HG03520 (cell line): ENCODE data around the gene OPN1MW2.
A peak's percentile ranks its signal among the peaks of the same experiment; 100 is the strongest.
"Not testable (repeated sequence)": the region's sequence is repeated elsewhere in the genome, so short reads cannot be mapped to it uniquely, and the experiment has no call there.

Experiments used
- ATAC-seq: cut with Tn5 transposase; IDR thresholded peaks from one replicate; pipeline ENCODE4 v1.9.1; 2021; ENCODE audit warnings: mild to moderate bottlenecking, moderate library complexity; ENCODE audit not compliant: unreplicated experiment

The OPN1MW2 gene

DNA sequence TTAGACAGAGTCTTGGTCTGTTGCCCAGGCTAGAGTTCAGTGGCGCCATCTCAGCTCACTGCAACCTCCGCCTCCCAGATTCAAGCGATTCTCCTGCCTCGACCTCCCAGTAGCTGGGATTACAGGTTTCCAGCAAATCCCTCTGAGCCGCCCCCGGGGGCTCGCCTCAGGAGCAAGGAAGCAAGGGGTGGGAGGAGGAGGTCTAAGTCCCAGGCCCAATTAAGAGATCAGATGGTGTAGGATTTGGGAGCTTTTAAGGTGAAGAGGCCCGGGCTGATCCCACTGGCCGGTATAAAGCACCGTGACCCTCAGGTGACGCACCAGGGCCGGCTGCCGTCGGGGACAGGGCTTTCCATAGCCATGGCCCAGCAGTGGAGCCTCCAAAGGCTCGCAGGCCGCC is at the start of gene OPN1MW2:
TSS of gene OPN1MW2 (plus strand) at position 301 of the 400 bp plus-strand sequence. CDS start at position 361, 60 bp downstream.
- not testable (repeated sequence) for ATAC-seq

DNA sequence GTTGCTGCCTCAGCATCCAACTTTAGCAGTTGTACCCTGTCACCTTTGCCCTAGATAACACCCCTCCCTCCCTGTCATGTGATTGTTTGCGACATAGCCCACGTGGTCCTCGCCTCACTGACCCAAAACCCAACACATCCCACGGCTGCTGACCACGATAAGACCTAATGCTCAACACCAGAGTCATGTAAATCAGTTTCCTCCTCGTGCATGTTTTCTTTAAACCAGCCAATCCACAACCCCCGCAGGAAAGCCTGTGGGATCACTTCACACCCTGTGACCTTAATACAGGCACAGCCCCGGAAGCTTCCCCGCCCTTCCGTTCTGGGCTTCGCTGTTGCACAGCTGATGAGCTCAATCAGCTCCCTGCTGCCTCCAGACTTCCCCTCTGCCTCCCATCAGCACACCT is 47.0 kb upstream of the OPN1MW2 start:
- peak; percentile 72 for ATAC-seq

DNA sequence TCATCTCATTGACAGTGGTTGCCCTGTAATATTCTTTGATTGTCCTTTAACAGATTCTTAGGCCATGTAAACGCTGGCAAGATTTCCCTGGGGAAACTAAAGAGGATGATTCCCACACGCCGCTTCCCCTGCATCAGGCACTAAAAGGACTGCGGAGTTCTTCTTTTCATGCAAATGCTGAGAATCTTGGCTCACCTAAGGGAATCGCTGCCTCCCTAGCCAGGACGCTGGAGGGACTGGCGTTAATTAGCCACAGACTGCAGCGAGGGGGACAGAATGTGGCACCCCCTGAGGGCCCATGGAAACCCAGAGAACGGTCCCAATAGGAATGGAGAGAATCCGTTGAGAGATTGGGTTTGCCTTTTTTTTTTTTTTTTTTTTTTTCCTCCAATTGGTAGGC is 45.2 kb upstream of the OPN1MW2 start:
- not testable (repeated sequence) for ATAC-seq

DNA sequence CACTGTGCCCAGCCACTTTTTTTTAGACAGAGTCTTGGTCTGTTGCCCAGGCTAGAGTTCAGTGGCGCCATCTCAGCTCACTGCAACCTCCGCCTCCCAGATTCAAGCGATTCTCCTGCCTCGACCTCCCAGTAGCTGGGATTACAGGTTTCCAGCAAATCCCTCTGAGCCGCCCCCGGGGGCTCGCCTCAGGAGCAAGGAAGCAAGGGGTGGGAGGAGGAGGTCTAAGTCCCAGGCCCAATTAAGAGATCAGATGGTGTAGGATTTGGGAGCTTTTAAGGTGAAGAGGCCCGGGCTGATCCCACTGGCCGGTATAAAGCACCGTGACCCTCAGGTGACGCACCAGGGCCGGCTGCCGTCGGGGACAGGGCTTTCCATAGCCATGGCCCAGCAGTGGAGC is 37.3 kb upstream of the OPN1MW2 start, which contains the start of gene OPN1MW:
TSS of gene OPN1MW (plus strand) at position 301 of the 400 bp plus-strand sequence. CDS start at position 383, 82 bp downstream.
- not testable (repeated sequence) for ATAC-seq

DNA sequence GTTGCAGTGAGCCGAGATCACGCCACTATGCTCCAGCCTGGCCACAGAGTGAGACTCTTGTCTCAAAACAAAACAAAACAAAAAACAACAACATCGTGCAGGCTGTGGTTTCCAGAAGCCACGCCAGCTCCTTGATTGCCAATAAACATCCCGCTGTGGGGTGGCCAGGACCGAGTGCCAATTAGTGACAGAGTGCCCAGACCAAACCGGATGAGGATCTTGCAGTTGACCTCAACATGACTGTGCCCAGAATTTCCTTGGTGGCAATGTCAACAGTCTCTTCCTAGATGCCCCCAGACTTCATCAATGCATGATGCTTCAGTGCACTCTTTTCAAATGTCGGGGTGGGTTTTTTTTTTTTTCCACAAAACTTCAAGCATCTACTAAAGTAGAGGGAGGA is 35.8 kb upstream of the OPN1MW2 start:
- ATAC-seq: not testable (repeated sequence)

DNA sequence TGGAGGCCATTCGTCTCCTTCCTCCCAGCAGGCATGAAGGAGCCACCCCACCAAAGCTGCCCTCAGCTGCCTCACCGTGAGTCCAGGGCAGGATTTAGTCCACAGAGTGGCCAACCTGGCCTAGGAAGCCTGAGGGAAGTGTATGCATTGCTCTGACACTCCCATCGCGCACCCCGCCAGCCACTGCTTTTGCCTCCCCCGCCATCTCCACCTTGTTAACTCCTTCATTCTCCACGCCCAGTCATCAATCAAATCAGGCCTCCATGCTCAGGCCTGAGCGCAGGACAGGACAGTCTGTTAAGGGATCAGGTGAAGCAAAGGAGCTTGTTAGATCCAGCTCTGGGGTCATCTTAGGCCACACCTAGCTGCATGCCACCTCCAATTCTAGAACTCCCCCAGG is 26.7 kb upstream of the OPN1MW2 start:
- ATAC-seq: not testable (repeated sequence)

DNA sequence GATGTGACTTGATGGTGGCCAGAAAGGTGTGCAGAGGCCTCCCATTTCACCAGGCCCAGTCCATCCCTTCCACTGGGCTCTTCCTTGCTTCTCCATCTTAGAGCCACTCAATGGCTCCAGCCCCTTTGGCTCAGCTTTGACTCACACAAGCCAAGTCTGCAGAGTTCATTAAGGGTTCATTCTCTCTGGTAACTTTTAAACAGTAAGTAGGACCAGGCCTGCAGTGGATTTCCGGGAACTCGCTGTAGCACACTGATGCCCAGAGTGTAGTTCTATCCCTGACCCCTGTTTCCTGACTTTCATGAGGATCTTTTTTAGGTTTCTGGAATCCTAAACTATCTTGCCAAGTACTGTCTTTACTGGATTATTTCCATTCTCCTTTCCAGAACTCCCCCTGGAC is 25.2 kb upstream of the OPN1MW2 start:
- not testable (repeated sequence) for ATAC-seq

DNA sequence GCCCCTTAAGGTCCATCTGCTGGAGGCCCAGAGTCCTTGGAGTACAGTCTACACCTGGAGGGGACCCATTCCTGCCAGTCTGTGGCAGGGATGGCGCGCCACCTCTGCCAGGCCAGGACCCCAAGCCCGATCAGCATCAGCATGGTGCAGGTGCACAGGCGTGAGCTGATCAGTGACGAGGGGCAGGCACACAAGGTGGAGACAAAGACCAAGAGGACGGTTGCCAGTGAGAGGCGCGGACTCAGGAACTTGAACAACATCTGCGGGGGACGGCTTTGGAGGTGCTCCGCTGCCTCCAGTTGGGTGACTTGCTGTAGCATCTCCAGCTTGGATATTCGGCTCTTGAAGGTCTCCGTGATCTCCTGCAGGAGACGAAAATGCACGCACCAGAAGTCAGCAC is 23.1 kb upstream of the OPN1MW2 start:
- ATAC-seq: not testable (repeated sequence)

DNA sequence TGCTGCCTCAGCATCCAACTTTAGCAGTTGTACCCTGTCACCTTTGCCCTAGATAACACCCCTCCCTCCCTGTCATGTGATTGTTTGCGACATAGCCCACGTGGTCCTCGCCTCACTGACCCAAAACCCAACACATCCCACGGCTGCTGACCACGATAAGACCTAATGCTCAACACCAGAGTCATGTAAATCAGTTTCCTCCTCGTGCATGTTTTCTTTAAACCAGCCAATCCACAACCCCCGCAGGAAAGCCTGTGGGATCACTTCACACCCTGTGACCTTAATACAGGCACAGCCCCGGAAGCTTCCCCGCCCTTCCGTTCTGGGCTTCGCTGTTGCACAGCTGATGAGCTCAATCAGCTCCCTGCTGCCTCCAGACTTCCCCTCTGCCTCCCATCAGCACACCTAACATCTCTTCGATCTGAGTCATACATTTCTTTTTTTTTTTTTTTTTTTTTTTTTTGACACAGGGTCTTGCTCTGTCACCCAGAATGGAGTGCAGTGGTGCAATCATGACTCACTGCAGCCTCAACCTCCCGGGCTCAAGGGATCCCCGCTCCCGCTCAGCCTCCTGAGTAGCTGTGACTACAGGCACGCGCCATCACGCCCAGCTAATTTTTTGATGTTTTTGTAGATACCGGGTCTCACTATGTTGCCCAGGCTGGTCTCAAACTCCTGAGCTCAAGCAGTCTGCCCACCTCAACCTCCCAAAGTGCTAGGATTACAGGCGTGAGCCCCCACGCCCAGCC is 9.7 kb upstream of the OPN1MW2 start:
- peak; percentile 85 for ATAC-seq

DNA sequence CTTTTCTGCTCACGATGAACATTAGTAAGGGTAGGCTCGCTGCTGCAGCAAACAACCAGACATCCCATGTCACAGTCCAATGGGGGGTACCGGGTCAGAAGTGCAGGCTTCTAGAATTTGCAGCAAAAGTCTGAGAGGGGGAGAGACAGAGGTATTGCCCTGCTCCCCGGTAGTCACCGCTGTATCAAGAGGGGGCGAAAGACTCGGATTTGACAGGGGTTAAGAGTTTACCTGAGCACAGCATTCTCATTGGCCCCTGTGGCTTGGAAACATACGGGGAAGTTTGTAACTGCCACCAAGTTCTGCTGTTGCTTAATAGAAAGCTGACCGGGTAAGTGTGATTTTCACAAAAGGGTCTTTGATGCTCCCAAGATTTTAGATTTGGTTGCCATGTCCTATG is 8.5 kb upstream of the OPN1MW2 start:
- not testable (repeated sequence) for ATAC-seq

DNA sequence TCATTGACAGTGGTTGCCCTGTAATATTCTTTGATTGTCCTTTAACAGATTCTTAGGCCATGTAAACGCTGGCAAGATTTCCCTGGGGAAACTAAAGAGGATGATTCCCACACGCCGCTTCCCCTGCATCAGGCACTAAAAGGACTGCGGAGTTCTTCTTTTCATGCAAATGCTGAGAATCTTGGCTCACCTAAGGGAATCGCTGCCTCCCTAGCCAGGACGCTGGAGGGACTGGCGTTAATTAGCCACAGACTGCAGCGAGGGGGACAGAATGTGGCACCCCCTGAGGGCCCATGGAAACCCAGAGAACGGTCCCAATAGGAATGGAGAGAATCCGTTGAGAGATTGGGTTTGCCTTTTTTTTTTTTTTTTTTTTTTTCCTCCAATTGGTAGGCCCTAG is 8.1 kb upstream of the OPN1MW2 start:
- ATAC-seq: not testable (repeated sequence)

DNA sequence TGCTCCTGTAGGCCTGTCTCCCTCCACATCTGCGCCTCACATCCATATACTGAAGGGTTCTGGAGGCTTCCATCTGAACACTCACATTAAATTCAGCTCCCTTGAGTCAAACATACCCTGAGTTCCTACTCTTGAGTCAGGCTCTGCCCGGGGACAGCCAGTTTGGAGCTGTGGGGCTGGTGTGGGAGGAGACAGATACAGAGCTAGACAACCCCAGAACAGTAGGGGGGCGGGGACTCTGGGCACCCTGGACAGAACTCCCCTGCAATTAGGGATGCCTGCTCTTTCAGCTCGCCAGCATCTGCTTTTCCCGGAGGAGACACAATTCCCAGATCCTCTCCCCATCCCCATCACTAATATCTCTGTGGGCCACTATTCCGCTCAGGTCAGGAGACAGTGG is 5.7 kb downstream of the OPN1MW2 start:
- not testable (repeated sequence) for ATAC-seq

DNA sequence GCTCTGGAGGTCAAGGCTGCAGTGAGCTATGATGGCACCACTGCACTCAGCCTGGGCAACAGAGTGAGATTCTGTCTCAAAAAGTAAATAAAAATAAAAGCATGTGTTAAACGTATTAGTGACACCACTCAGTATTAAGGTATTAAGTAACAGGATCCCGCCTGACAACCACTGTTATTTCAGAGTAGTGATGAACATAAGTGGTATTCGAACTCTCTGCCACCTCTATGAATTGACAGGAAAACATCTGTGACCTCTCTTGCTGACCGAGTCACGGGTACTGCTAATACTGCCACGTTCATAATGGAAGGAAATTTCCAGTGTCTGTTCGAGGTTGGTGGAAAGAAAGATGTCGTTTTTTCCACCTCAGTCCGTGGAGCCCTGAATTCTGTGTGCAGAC is 7.2 kb downstream of the OPN1MW2 start:
- not testable (repeated sequence) for ATAC-seq

DNA sequence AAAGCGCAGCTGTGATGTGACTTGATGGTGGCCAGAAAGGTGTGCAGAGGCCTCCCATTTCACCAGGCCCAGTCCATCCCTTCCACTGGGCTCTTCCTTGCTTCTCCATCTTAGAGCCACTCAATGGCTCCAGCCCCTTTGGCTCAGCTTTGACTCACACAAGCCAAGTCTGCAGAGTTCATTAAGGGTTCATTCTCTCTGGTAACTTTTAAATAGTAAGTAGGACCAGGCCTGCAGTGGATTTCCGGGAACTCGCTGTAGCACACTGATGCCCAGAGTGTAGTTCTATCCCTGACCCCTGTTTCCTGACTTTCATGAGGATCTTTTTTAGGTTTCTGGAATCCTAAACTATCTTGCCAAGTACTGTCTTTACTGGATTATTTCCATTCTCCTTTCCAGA is 11.9 kb downstream of the OPN1MW2 start:
- not testable (repeated sequence) for ATAC-seq

DNA sequence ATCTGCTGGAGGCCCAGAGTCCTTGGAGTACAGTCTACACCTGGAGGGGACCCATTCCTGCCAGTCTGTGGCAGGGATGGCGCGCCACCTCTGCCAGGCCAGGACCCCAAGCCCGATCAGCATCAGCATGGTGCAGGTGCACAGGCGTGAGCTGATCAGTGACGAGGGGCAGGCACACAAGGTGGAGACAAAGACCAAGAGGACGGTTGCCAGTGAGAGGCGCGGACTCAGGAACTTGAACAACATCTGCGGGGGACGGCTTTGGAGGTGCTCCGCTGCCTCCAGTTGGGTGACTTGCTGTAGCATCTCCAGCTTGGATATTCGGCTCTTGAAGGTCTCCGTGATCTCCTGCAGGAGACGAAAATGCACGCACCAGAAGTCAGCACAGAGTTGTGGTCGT is 14.1 kb downstream of the OPN1MW2 start:
- ATAC-seq: not testable (repeated sequence)

DNA sequence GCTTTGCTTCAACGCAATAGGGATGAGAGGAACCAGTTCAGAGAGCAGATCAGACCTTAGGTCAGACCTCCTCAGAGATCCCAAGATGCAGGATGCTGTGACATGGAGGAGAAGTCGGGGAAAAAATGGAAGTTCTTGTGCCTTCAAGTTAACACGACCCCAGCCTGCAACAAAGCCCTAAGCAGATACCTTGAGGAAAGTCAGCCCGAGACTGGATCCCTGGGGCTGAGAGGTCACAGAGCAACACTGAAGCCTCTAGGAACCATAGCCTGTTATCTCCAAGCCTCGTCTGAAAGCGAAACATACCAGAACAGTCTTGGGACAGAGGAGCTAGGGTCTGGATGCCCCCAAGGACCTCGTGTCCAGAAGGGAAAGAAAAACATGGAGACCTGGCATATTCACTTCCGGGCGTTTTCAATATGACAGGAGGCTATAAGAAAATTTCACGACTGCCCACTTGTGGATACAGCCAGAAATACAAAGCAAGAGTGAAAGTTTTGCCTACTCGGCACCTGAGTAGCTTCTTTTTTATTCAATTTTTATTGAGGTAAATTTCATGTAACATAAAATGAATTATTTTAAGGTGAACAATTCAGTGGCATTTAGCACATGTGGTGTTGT is 19.5 kb downstream of the OPN1MW2 start:
- ATAC-seq: not testable (repeated sequence)

DNA sequence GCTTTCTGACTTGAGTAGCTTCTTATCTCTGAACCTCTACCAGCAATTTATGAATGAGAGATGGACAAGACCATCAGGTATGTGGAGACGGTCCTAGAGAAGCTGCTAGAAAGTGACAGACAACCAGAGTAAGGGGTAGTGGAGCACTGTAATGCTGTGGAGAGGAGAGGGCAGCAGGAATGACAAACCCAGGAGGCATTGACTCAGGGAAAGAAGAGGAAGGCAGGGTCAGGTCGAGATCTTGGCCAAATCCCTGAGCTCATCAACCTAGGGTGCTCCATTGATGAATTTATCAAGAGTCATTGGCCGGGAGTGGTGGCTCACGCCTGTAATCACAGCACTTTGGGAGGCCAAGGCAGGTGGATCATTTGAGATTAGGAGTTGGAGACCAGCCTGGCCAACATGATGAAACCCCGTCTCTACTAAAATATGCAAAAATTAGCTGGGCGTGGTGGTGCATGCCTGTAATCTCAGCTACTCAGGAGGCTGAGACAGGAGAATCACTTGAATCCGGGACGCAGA is 20.5 kb downstream of the OPN1MW2 start:
- not testable (repeated sequence) for ATAC-seq

DNA sequence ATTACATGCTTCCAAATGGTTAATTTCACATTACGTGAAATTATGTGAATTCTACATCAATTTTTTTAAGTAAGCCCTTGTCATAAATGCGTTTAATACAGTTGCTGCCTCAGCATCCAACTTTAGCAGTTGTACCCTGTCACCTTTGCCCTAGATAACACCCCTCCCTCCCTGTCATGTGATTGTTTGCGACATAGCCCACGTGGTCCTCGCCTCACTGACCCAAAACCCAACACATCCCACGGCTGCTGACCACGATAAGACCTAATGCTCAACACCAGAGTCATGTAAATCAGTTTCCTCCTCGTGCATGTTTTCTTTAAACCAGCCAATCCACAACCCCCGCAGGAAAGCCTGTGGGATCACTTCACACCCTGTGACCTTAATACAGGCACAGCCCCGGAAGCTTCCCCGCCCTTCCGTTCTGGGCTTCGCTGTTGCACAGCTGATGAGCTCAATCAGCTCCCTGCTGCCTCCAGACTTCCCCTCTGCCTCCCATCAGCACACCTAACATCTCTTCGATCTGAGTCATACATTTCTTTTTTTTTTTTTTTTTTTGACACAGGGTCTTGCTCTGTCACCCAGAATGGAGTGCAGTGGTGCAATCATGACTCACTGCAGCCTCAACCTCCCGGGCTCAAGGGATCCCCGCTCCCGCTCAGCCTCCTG is 28.0 kb downstream of the OPN1MW2 start:
- peak; percentile 88 for ATAC-seq

DNA sequence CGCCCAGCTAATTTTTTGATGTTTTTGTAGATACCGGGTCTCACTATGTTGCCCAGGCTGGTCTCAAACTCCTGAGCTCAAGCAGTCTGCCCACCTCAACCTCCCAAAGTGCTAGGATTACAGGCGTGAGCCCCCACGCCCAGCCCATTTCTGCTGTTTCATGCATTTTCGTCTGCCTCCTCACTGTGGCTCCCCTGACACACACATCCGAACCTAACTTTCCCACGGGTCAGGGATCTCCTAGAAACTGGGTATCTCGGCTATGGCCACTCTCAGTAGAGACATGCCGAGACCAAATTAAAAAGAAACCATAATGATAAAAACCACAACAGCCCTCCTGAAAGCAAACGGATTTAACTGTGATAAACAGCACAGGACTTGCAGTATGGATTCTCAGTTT is 28.5 kb downstream of the OPN1MW2 start:
- not testable (repeated sequence) for ATAC-seq

DNA sequence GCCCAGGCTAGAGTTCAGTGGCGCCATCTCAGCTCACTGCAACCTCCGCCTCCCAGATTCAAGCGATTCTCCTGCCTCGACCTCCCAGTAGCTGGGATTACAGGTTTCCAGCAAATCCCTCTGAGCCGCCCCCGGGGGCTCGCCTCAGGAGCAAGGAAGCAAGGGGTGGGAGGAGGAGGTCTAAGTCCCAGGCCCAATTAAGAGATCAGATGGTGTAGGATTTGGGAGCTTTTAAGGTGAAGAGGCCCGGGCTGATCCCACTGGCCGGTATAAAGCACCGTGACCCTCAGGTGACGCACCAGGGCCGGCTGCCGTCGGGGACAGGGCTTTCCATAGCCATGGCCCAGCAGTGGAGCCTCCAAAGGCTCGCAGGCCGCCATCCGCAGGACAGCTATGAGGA is 37.7 kb downstream of the OPN1MW2 start, which contains the start of gene OPN1MW3:
TSS of gene OPN1MW3 (plus strand) at position 301 of the 400 bp plus-strand sequence. CDS start at position 339, 38 bp downstream.
- ATAC-seq: not testable (repeated sequence)

DNA sequence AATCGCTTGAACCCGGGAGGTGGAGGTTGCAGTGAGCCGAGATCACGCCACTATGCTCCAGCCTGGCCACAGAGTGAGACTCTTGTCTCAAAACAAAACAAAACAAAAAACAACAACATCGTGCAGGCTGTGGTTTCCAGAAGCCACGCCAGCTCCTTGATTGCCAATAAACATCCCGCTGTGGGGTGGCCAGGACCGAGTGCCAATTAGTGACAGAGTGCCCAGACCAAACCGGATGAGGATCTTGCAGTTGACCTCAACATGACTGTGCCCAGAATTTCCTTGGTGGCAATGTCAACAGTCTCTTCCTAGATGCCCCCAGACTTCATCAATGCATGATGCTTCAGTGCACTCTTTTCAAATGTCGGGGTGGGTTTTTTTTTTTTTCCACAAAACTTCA is 39.2 kb downstream of the OPN1MW2 start:
- ATAC-seq: not testable (repeated sequence)
